Measurements from ENCODE around the gene INPPL1.

DNA sequence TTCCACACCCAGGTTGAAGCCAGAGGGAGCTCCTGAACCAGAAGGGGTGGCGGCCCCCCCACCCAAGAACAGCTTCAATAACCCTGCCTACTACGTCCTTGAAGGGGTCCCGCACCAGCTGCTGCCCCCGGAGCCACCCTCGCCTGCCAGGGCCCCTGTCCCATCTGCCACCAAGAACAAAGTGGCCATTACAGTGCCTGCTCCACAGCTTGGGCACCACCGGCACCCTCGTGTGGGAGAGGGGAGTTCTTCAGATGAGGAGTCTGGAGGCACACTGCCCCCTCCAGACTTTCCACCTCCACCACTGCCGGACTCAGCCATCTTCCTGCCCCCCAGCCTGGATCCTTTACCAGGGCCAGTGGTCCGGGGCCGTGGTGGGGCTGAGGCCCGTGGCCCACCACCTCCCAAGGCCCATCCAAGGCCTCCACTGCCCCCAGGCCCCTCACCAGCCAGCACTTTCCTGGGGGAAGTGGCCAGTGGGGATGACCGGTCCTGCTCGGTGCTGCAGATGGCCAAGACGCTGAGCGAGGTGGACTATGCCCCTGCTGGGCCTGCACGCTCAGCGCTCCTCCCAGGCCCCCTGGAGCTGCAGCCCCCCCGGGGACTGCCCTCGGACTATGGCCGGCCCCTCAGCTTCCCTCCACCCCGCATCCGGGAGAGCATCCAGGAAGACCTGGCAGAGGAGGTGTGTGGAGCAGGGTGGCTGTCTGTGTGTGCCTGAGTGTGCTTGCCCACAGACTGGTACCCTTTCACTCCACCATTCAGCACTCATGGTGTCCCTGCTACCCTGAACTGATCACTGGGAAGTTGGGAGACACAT is 12.8 kb downstream of the INPPL1 start:
- TF ChIP-seq TAF1 (IDR thresholded peaks at IDR 0.05; ENCODE audit: borderline replicate concordance, insufficient read depth, low read length) (no peak), POLR2AphosphoS5 (IDR thresholded peaks at IDR 0.05; ENCODE audit: low read depth, low read length) (no peak), SIN3A (IDR thresholded peaks at IDR 0.05; ENCODE audit: borderline replicate concordance, insufficient read depth, low read length) (no peak)
